SU-DHL-6 (cell line): ENCODE data around the gene NAT14.

Experiments
- H2AFZ ChIP-seq: fragments of 200-600 bp; sonication (generic); 2 replicates; pipeline ENCODE4 v1.6.1; 2014; ENCODE audit warnings: low read depth, mild to moderate bottlenecking, moderate library complexity, mixed read lengths, antibody characterized with exemption, low read length; ENCODE audit not compliant: severe bottlenecking
- H3F3A ChIP-seq: fragments of 200-600 bp; shearing (Covaris generic); 2 replicates; pipeline ENCODE4 v1.6.0; 2016; ENCODE audit warnings: antibody characterized with exemption, mild to moderate bottlenecking; ENCODE audit not compliant: insufficient read depth
- H3K27ac ChIP-seq: fragments of 200-600 bp; sonication (generic); 2 replicates; pipeline ENCODE4 v1.5.1; 2016; ENCODE audit warnings: low read depth, mild to moderate bottlenecking, low read length, moderate library complexity, mixed read lengths
- H3K27me3 ChIP-seq: fragments of 200-600 bp; sonication (generic), shearing (Covaris generic); 2 replicates; pipeline ENCODE4 v1.6.0; 2014; ENCODE audit warnings: mild to moderate bottlenecking, low read length
- H3K36me3 ChIP-seq: fragments of 200-600 bp; sonication (generic); 2 replicates; pipeline ENCODE4 v1.6.1; 2014; ENCODE audit warnings: mild to moderate bottlenecking, low read length, mixed read lengths
- H3K4me2 ChIP-seq: fragments of 300-600, 200-600 bp; shearing (Covaris generic), sonication (generic); 2 replicates; pipeline ENCODE4 v1.6.0; 2014; ENCODE audit warnings: low read length, low read depth, mild to moderate bottlenecking; ENCODE audit not compliant: poor library complexity, severe bottlenecking
- H3K4me3 ChIP-seq: fragments of 200-600 bp; sonication (generic); 2 replicates; pipeline ENCODE4 v1.5.1; 2014; ENCODE audit warnings: antibody characterized with exemption, low read length, mild to moderate bottlenecking, mixed read lengths; ENCODE audit not compliant: insufficient read depth, poor library complexity, severe bottlenecking
- H3K79me2 ChIP-seq: fragments of 200-600 bp; sonication (generic); 2 replicates; pipeline ENCODE4 v1.6.1; 2014; ENCODE audit warnings: mild to moderate bottlenecking, low read length, moderate library complexity; ENCODE audit not compliant: insufficient read depth
- H3K9ac ChIP-seq: fragments of 200-600 bp; sonication (generic); 2 replicates; pipeline ENCODE4 v1.7.0; 2014; ENCODE audit warnings: mild to moderate bottlenecking, low read length
- H3K9me2 ChIP-seq: fragments of 200-600 bp; sonication (generic); replicated peaks from 2 replicates; pipeline ENCODE4 v1.6.1; 2014; ENCODE audit warnings: low read length; ENCODE audit not compliant: insufficient read depth
- H3K9me3 ChIP-seq: fragments of 200-600 bp; sonication (generic); 2 replicates; pipeline ENCODE4 v1.6.1; 2014; ENCODE audit warnings: low read length, mixed read lengths; ENCODE audit not compliant: insufficient read depth
- H4K20me1 ChIP-seq: fragments of 200-600 bp; sonication (generic); 2 replicates; pipeline ENCODE4 v1.6.1; 2014; ENCODE audit warnings: low read depth, mild to moderate bottlenecking, antibody characterized with exemption, low read length, moderate library complexity, mixed read lengths
- EZH2phosphoT487 ChIP-seq: fragments of 200-600 bp; sonication (generic), shearing (Covaris generic); conservative IDR thresholded peaks from 2 replicates; pipeline ENCODE4 v1.6.1; 2018; ENCODE audit warnings: mild to moderate bottlenecking, antibody characterized with exemption, low read length, moderate library complexity, mixed read lengths
- TF ChIP-seq, protein P1 (sequence below): fragments of 200-600 bp; sonication (generic); IDR thresholded peaks from one replicate; pipeline ENCODE4 v1.5.1; 2017; ENCODE audit warnings: antibody characterized with exemption, mild to moderate bottlenecking, low read length, moderate library complexity; ENCODE audit not compliant: insufficient read depth, poor library complexity, severe bottlenecking

Gene NAT14

DNA sequence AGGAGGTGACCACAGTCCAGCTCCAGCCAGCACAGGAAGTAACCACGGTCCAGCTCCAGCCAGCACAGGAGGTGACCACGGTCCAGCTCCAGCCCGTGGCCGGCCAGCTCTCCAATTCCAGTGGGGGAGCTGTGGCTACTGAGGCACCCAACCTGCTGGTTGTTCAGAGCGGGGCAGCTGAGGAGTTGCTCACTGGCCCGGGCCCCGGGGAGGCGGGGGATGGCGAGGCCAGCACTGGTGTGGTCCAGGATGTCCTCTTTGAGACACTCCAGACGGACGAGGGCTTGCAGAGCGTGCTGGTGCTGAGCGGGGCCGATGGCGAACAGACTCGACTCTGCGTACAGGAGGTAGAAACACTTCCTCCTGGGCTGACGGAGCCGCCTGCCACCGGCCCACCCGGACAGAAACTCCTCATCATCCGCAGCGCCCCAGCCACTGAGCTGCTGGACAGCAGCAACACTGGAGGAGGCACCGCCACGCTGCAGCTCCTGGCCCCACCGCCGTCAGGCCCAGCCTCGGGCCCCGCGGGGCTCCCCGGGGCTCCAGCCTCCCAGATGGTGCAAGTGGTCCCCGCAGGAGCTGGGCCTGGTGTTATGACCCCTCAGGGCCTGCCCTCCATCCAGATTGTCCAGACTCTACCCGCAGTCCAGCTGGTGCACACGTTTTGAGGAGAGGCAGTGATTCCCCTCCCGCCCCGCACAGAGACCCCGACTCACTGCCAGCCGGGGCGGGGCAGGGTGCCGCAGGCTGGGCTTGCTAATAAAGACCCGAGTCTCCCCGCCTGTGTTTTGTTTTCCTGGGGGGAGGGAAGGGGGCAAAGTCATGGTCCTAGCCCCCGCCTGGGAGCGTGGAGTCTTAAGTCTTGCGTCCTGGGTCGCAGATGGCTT, 1.0 kb upstream of the NAT14 start:
- H3F3A ChIP-seq: 0 out of 2 replicates have a peak, but pooled peaks cover 3% of the 10 kb centered on the region
- TF ChIP-seq, protein P1, sequence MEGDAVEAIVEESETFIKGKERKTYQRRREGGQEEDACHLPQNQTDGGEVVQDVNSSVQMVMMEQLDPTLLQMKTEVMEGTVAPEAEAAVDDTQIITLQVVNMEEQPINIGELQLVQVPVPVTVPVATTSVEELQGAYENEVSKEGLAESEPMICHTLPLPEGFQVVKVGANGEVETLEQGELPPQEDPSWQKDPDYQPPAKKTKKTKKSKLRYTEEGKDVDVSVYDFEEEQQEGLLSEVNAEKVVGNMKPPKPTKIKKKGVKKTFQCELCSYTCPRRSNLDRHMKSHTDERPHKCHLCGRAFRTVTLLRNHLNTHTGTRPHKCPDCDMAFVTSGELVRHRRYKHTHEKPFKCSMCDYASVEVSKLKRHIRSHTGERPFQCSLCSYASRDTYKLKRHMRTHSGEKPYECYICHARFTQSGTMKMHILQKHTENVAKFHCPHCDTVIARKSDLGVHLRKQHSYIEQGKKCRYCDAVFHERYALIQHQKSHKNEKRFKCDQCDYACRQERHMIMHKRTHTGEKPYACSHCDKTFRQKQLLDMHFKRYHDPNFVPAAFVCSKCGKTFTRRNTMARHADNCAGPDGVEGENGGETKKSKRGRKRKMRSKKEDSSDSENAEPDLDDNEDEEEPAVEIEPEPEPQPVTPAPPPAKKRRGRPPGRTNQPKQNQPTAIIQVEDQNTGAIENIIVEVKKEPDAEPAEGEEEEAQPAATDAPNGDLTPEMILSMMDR: no peak
- TF ChIP-seq EZH2phosphoT487: no peak
- no peaks in the 10 kb centered on the region for H3K9me3 ChIP-seq
- H3K9ac ChIP-seq: peak overlapping the region; percentile 64
- H3K4me2 ChIP-seq: peak overlapping the region; percentile 75
- H3K36me3 ChIP-seq: no peaks in the 10 kb centered on the region
- peaks cover 5% of the 10 kb centered on the region; the same call in 1 of the 2 replicates for H3K79me2 ChIP-seq
- H3K27ac ChIP-seq: no peak overlapping the region
- no peaks in the 10 kb centered on the region for H3K9me2 ChIP-seq
- H3K4me3 ChIP-seq: peak overlapping the region; percentile 73
- H4K20me1 ChIP-seq: no peaks in the 10 kb centered on the region
- no peak overlapping the region for H2AFZ ChIP-seq
- no peaks in the 10 kb centered on the region for H3K27me3 ChIP-seq

DNA sequence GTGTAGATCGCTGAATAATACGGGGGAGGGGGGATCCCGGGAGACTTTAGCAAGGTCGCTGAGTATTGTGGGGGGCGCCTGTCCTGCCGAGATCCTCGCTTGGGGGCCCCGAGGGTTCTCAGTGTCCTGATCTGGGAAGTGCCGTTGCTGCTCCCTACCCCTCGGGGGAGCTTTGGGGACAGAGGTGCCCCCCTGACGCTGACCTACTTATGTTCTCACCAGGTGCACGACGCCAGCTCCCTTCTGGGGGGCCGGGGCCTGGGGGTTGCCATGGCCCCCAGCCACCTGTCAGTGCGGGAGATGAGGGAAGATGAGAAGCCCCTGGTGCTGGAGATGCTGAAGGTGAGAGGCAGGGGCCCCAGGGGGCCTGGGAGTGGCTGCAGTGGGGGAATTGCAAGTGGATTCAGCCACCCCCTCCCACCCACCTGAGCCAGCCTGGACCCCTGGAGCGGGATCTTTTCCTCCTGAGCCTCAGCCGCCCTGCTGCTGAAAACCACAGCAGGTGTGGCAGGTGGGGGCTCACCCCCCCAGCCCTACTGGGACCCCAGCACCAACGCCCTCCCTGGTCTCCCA, 537 bp downstream of the NAT14 start:
- H3K9me2 ChIP-seq: no peaks in the 10 kb centered on the region
- no peaks in the 10 kb centered on the region for H4K20me1 ChIP-seq
- no peaks in the 10 kb centered on the region for H3K9me3 ChIP-seq
- H2AFZ ChIP-seq: peak overlapping the region; percentile 63
- H3K4me2 ChIP-seq: peak overlapping the region; percentile 75
- H3K9ac ChIP-seq: peak overlapping the region; percentile 64
- no peaks in the 10 kb centered on the region for H3K36me3 ChIP-seq
- H3K27me3 ChIP-seq: no peaks in the 10 kb centered on the region
- peak overlapping the region; percentile 73 for H3K4me3 ChIP-seq
- no peak overlapping the region for H3K27ac ChIP-seq
- no peaks in the 10 kb centered on the region for H3K79me2 ChIP-seq
- H3F3A ChIP-seq: 0 out of 2 replicates have a peak, but pooled peaks cover 3% of the 10 kb centered on the region
- no peak for TF ChIP-seq EZH2phosphoT487
- TF ChIP-seq, protein P1: no peak

DNA sequence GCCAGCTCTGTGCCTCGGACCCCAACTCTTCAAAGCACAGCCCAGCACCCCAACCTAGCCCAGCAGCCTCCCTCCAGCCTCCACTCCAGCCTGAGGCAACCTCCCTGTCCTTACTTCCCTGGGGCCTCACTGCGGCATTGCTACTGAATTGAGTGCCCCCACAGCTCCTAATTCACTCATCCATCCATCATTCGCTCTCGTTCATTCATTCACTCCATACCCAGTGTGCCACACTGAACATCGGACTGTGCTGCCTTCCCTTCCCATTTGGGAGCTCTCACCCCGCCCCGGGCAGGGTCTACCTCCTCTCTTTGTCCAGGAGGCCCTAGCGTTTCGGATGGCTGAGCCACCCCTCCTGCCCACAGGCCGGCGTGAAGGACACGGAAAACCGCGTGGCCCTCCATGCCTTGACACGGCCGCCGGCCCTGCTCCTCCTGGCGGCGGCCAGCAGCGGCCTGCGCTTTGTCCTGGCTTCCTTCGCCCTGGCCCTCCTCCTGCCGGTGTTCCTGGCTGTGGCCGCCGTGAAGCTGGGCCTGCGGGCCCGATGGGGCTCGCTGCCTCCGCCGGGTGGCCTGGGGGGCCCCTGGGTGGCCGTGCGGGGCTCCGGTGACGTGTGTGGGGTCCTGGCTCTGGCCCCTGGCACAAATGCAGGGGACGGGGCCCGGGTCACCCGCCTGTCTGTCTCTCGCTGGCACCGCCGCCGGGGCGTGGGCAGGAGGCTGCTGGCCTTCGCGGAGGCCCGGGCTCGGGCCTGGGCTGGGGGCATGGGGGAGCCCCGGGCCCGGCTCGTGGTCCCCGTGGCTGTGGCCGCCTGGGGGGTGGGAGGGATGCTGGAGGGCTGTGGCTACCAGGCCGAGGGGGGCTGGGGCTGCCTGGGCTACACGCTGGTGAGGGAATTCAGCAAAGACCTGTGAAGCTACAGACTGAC, 1.3 kb downstream of the NAT14 start:
- Histone ChIP-seq H3K79me2 (no peaks in the 10 kb centered on the region), H4K20me1 (no peaks in the 10 kb centered on the region), H3K4me2 (no peak overlapping the region), H2AFZ (no peak overlapping the region), H3K4me3 (no peak overlapping the region), H3K27ac (no peak overlapping the region), H3K36me3 (no peaks in the 10 kb centered on the region), H3K27me3 (no peaks in the 10 kb centered on the region), H3K9me3 (no peaks in the 10 kb centered on the region), H3K9ac (no peak overlapping the region), H3K9me2 (no peaks in the 10 kb centered on the region), H3F3A (0 out of 2 replicates have a peak, but pooled peaks cover 3% of the 10 kb centered on the region)
- no peak for TF ChIP-seq EZH2phosphoT487
- TF ChIP-seq, protein P1: no peak
